ENCODE results near the gene PCP4. TPM values are rescaled to one million over a fixed set of nuclear protein-coding genes. Genes with fewer than 3 reads are reported as not detected.

Gene PCP4
- total and polyA plus RNA-seq, 2 donors (not counting 3 experiments of a cell fraction or from before 2014, with no cell fraction given) = not detected

- FAIRE-seq = no peak
Observed at GRCh38 chr21:39918558-39918957, 51.3 kb downstream of the PCP4 start.

DNA sequence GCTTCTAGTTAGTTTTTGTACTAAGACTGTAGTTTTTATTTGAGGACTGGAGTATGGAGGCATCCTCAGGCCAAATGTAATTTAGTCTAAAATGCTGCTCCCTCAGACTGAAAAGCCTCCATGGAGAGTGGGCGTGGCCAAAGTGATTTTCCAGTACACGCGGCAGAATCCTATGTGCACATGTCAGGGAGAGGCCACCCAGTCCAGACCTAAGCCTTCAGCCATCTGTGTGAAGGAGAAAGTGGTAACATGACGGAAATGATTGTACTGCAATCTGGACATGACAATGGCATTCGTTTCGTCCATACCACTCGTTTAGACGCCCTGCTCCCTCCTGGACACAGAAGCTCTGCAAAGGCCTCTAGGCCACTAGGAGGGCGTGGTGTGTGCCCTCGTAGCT lies 56.2 kb downstream of the PCP4 start:
- Histone ChIP-seq H2AFZ (ENCODE audit: low read depth, low read length) (no peak overlapping the region), H3K4me2 (ENCODE audit: insufficient read depth, low read length) (no peak overlapping the region), H4K20me1 (replicated peaks; ENCODE audit: control insufficient read depth, extremely low read depth, insufficient read depth, low read length) (no peaks in the 10 kb centered on the region), H3K79me2 (ENCODE audit: control insufficient read depth, insufficient read depth, low read length) (no peaks in the 10 kb centered on the region), H3K9me1 (replicated peaks; ENCODE audit: control insufficient read depth, extremely low read depth, insufficient read depth, low read length) (no peaks in the 10 kb centered on the region), H3K9me3 (replicated peaks; ENCODE audit: control insufficient read depth, insufficient read depth, low read length) (peaks cover 4% of the 10 kb centered on the region), H3K27me3 (ENCODE audit: control insufficient read depth in 2 of 2, insufficient read depth in 2 of 2, low read length in 2 of 2) (no peaks in the 10 kb centered on the region), H3K4me3 (replicated peaks in 1 of 3; ENCODE audit: insufficient read depth in 1 of 3, low read depth in 1 of 3, low read length in 3 of 3) (no peak overlapping the region), H3K27ac (ENCODE audit: insufficient read depth, low read depth, low read length) (no peak overlapping the region), H3K4me1 (ENCODE audit: control insufficient read depth, extremely low read depth, insufficient read depth, low read length) (no peaks in the 10 kb centered on the region), H3K36me3 (ENCODE audit: control insufficient read depth in 2 of 2, extremely low read depth in 1 of 2, insufficient read depth in 2 of 2, low read length in 2 of 2) (no peaks in the 10 kb centered on the region), H3K9ac (replicated peaks; ENCODE audit: extremely low read depth, insufficient read depth, low read length) (no peak overlapping the region)
- CTCF ChIA-PET = no interaction called here
- dilution Hi-C loops (cut with MboI; ENCODE audit: extremely low pct_ligation_motif_present, low sequenced_read_pairs) = no loop called here
- POLR2A ChIA-PET = no interaction called here
- intact Hi-C loops (cut with micrococcal nuclease) = no loop called here
- DNase-seq (ENCODE audit: low read depth, low spot score) (no peak), FAIRE-seq (no peak)
- no peak for TF ChIP-seq EZH2 (IDR thresholded peaks at IDR 0.05; ENCODE audit: borderline replicate concordance, low read depth, low read length, severe bottlenecking)
- TF ChIP-seq POLR2A (IDR thresholded peaks at IDR 0.05; ENCODE audit: low read depth, low read length) = no peak
- TF ChIP-seq, protein P1, sequence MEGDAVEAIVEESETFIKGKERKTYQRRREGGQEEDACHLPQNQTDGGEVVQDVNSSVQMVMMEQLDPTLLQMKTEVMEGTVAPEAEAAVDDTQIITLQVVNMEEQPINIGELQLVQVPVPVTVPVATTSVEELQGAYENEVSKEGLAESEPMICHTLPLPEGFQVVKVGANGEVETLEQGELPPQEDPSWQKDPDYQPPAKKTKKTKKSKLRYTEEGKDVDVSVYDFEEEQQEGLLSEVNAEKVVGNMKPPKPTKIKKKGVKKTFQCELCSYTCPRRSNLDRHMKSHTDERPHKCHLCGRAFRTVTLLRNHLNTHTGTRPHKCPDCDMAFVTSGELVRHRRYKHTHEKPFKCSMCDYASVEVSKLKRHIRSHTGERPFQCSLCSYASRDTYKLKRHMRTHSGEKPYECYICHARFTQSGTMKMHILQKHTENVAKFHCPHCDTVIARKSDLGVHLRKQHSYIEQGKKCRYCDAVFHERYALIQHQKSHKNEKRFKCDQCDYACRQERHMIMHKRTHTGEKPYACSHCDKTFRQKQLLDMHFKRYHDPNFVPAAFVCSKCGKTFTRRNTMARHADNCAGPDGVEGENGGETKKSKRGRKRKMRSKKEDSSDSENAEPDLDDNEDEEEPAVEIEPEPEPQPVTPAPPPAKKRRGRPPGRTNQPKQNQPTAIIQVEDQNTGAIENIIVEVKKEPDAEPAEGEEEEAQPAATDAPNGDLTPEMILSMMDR (IDR thresholded peaks at IDR 0.05; ENCODE audit: extremely low read depth in 1 of 2, insufficient read depth in 1 of 2, low read depth in 1 of 2, low read length in 2 of 2) = no peak
- no peak for TF ChIP-seq MAX (IDR thresholded peaks at IDR 0.05; ENCODE audit: insufficient read depth, insufficient read length)
- no peak for TF ChIP-seq JUN (IDR thresholded peaks at IDR 0.05; ENCODE audit: borderline replicate concordance, insufficient read depth, insufficient read length, low read depth)
- TF ChIP-seq MYC (IDR thresholded peaks at IDR 0.05; ENCODE audit: low read depth, low read length) = no peak
- TF ChIP-seq POLR2AphosphoS5 (IDR thresholded peaks at IDR 0.05; ENCODE audit: insufficient read depth, low read depth, low read length) = no peak
- no peak for TF ChIP-seq FOS (IDR thresholded peaks at IDR 0.05; ENCODE audit: borderline replicate concordance, insufficient read depth, low read length)
- TF ChIP-seq GATA2 (IDR thresholded peaks at IDR 0.05; ENCODE audit: insufficient read depth, insufficient read length, low read depth, low read length) = no peak
- no TSS peak for BruUV-seq (replicated peaks)

More at GRCh38 chr21:39918558-39918957, 51.3 kb downstream of the PCP4 start:
- Histone ChIP-seq H3K79me2 (ENCODE audit: control insufficient read depth, insufficient read depth, low read length) (no peaks in the 10 kb centered on the region), H3K4me2 (ENCODE audit: insufficient read depth, low read length) (no peak overlapping the region), H3K9me3 (replicated peaks; ENCODE audit: control insufficient read depth, insufficient read depth, low read length) (peaks cover 2% of the 10 kb centered on the region), H4K20me1 (replicated peaks; ENCODE audit: control insufficient read depth, extremely low read depth, insufficient read depth, low read length) (no peaks in the 10 kb centered on the region), H3K27me3 (ENCODE audit: control insufficient read depth in 2 of 2, insufficient read depth in 2 of 2, low read length in 2 of 2) (no peaks in the 10 kb centered on the region), H3K36me3 (ENCODE audit: control insufficient read depth in 2 of 2, extremely low read depth in 1 of 2, insufficient read depth in 2 of 2, low read length in 2 of 2) (no peaks in the 10 kb centered on the region), H3K9ac (replicated peaks; ENCODE audit: extremely low read depth, insufficient read depth, low read length) (no peak overlapping the region), H2AFZ (ENCODE audit: low read depth, low read length) (no peak overlapping the region), H3K4me3 (replicated peaks in 1 of 3; ENCODE audit: insufficient read depth in 1 of 3, low read depth in 1 of 3, low read length in 3 of 3) (no peak overlapping the region), H3K4me1 (ENCODE audit: control insufficient read depth, extremely low read depth, insufficient read depth, low read length) (no peaks in the 10 kb centered on the region), H3K27ac (ENCODE audit: insufficient read depth, low read depth, low read length) (no peak overlapping the region), H3K9me1 (replicated peaks; ENCODE audit: control insufficient read depth, extremely low read depth, insufficient read depth, low read length) (no peaks in the 10 kb centered on the region)
- no peak for DNase-seq (ENCODE audit: low read depth, low spot score)
- no peak for TF ChIP-seq POLR2A (IDR thresholded peaks at IDR 0.05; ENCODE audit: low read depth, low read length)
- POLR2A ChIA-PET = no interaction called here
- intact Hi-C loops (cut with micrococcal nuclease) = no loop called here
- CTCF ChIA-PET = no interaction called here
- BruUV-seq (replicated peaks) = no TSS peak
- dilution Hi-C loops (cut with MboI; ENCODE audit: extremely low pct_ligation_motif_present, low sequenced_read_pairs) = no loop called here

Data from endothelial cell of umbilical vein (primary cell).